Activated CD8-positive, alpha-beta T cell treated with anti-CD3 and anti-CD28 coated beads, Interleukin-2, amount 10 ng/mL, durations not matched to agents 7 days and 5 days (primary cell): Measurements from ENCODE around the gene NTN5. TPM values are rescaled to one million over a fixed set of nuclear protein-coding genes. Genes with fewer than 3 reads are reported as not detected.
A peak's percentile ranks its signal among the peaks of the same experiment; 100 is the strongest.
"Not testable (repeated sequence)": the region's sequence is repeated elsewhere in the genome, so short reads cannot be mapped to it uniquely, and the experiment has no call there.

ENCODE experiments used
- ATAC-seq: fragments of 150-1000 bp; cut with Tn5 transposase; one replicate; pipeline ENCODE4 v1.10.0; 2021; ENCODE audit warnings: moderate library complexity
- CTCF ChIA-PET: fragments of 350-600 bp; sonication (Branson Sonifier 250); formaldehyde crosslinking; loops from one replicate; lab custom pipeline; 2021; ENCODE audit warnings: antibody characterized with exemption; lab: Charles Lee
- POLR2A ChIA-PET: fragments of 350-600 bp; sonication (Branson Sonifier 250); formaldehyde crosslinking; loops from one replicate; lab custom pipeline; 2021; ENCODE audit warnings: antibody characterized with exemption; lab: Charles Lee
- DNase-seq: peaks from one replicate; pipeline ENCODE4 v3.0.0-alpha.2; 2020
- H3K27ac Mint-ChIP-seq: one replicate; pipeline ENCODE4 v1.8.0; 2021; ENCODE audit warnings: mild to moderate bottlenecking, mixed read lengths
- H3K27me3 Mint-ChIP-seq: one replicate; pipeline ENCODE4 v1.8.0; 2021; ENCODE audit warnings: low read depth, mixed read lengths
- H3K36me3 Mint-ChIP-seq: one replicate; pipeline ENCODE4 v1.8.0; 2021; ENCODE audit warnings: low read depth, mixed read lengths
- H3K4me1 Mint-ChIP-seq: one replicate; pipeline ENCODE4 v1.8.0; 2021; ENCODE audit warnings: low read depth, mixed read lengths
- H3K4me3 Mint-ChIP-seq: one replicate; pipeline ENCODE4 v1.8.0; 2021; ENCODE audit warnings: mild to moderate bottlenecking, mixed read lengths
- H3K9me3 Mint-ChIP-seq: one replicate; pipeline ENCODE4 v1.8.0; 2022; ENCODE audit warnings: mixed read lengths; ENCODE audit not compliant: insufficient read depth
- total RNA-seq, 2 experiments: library from RNA; stranded (reverse); gene quantifications; one replicate each; pipeline ENCODE4 v1.2.3, GENCODE V29; 2021

Gene NTN5
- total RNA-seq, 2 experiments from 2014 or later = 0.55 to 0.78 TPM

DNA sequence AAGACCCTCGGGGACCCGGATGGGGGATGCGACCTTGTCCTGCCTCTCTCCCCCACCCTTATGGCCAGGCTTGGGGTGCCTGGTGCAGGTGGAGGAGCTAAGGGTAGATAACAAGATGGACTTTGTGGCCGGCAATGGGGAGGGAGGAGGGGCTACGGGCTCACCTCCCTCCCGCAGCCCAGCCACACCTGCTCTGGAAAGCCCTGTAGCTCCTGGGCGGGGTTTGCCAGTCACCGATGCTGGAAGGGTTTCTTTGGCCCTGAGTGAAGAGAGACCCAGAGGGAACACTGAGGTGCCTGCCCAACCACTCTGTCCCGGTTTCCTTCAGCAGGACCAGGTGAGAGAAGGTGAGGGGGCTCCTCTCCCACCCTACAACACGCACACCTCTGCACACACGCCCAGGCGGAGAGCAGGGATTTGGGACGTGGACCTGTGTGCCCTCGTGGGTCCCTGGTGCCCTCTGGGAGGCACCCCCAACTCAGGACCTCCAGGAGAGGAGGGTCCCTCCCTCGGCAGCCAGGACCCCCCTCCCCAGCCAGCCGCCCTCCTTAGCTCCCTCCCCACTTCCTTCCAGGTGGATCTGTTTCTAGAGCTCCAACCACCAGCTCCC lies 23.0 kb upstream of the NTN5 start, which contains the start of gene FUT2:
TSS of gene FUT2 (plus strand) at position 229 of the 610 bp plus-strand sequence. CDS start 6,986 bp downstream, outside the sequence.
- H3K27me3 Mint-ChIP-seq = peaks cover 14% of the 10 kb centered on the region

DNA sequence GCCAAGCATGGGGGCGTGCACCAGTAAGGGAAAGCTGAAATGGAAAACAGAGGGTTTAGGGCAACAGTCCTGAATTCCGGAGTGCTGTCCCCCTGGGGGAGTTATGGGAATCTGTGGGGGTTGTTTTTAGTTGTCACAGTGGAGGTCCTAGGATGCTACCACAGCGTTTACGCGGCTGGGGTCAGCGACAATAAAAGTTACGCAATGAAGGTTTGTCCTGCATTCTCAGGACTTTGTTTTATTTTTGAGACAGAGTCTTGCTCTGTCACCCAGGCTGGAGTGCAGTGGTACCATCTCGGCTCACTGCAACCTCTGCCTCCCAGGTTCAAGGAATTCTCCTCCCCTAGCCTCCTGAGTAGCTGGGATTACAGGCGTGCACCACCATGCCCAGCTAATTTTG lies 20.8 kb upstream of the NTN5 start:
- POLR2A ChIA-PET, H3K36me3 Mint-ChIP-seq, H3K4me3 Mint-ChIP-seq, CTCF ChIA-PET, H3K9me3 Mint-ChIP-seq, H3K27ac Mint-ChIP-seq, ATAC-seq, H3K4me1 Mint-ChIP-seq, DNase-seq: not testable (repeated sequence)
- H3K27me3 Mint-ChIP-seq = peaks cover 14% of the 10 kb centered on the region

More for the DNA sequence above, 23.0 kb upstream of the NTN5 start, which contains the start of gene FUT2:
- Mint-ChIP-seq H3K9me3 (no peaks in the 10 kb centered on the region), H3K4me1 (peaks cover 5% of the 10 kb centered on the region), H3K27ac (no peak within 1 kb of the TSS), H3K36me3 (no peaks in the 10 kb centered on the region), H3K4me3 (no peak within 1 kb of the TSS)
- ATAC-seq (peak; percentile 19), DNase-seq (no peak)
- ChIA-PET POLR2A (no interaction called here), CTCF (interaction anchor here (1.2 kb wide), 1 partner anchor 20 kb away, joined by 5 read pairs; no protein-coding TSS in a partner anchor)

DNA sequence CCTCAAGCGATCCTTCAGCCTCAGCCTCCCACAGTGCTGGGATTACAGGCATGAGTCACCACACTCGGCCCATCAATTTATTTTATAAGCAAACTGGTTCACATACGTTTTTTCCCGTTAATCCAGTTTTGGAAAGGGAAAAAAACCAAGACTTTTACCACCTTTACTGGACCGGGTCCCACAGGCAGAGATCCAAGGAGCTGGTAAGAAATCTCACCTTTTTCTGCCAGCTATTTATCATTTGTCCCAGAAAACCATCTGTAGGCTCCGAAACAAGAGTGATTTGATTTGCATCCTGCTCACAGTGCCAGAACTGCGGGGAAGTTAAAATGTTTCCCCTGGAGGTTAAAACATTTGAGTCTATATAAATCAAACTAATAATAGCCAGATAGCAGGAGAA lies 16.6 kb upstream of the NTN5 start:
- Mint-ChIP-seq H3K9me3 (no peaks in the 10 kb centered on the region), H3K27me3 (no peaks in the 10 kb centered on the region), H3K36me3 (no peaks in the 10 kb centered on the region), H3K27ac (no peak overlapping the region), H3K4me3 (no peak overlapping the region), H3K4me1 (no peaks in the 10 kb centered on the region)
- CTCF ChIA-PET = no interaction called here
- DNase-seq (no peak), ATAC-seq (no peak)
- POLR2A ChIA-PET = interaction anchor here (0.6 kb wide), 1 partner anchor 439 kb away, joined by 3 read pairs; no protein-coding TSS in a partner anchor

DNA sequence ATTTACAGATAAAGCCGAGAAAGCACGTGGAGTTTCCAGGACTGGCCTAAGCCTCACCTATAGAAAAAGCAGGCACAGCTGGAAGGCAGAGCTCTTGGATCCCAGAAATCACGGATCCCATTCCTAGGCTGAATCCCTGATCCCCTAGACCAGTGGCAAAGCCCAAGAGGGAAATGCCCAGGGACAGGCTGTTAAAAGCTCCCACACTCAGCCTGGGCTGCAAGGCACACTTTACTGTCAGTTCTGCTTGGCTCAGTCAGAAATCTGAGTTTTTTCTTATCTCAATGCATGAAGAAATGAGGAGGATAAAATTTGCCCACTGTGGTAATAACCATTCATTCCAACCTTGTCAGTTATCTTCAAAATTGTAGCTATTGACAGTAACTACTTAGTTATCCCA lies 15.0 kb upstream of the NTN5 start:
- ATAC-seq = no peak
- no peak overlapping the region for H3K27ac Mint-ChIP-seq
- no peaks in the 10 kb centered on the region for H3K4me1 Mint-ChIP-seq
- H3K9me3 Mint-ChIP-seq = no peaks in the 10 kb centered on the region
- no peak overlapping the region for H3K4me3 Mint-ChIP-seq
- DNase-seq = no peak
- ChIA-PET POLR2A (no interaction called here), CTCF (interaction anchor here (1.3 to 1.6 kb wide), 2 partner anchors 42 to 100 kb away, joined by 4 to 5 read pairs; partner anchors contain the start of gene CA11)
- H3K36me3 Mint-ChIP-seq = no peaks in the 10 kb centered on the region
- no peaks in the 10 kb centered on the region for H3K27me3 Mint-ChIP-seq

DNA sequence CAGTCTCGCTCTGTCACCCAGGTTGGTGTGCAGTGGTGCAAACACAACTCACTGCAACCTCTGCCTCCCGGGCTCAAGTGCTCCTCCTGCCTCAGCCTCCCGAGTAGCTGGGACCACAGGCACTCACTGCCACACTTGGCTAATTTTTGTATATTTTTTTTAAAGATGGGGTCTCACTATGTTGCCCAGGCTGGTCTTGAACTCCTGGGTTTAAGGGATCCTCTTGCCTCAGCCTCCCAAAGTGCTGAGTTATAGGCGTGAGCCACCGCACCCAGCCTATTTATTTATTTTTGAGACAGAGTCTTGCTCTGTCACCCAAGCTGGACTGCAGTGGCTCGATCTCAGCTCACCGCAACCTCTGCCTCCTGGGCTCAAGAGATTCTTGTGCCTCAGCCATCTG lies 13.8 kb upstream of the NTN5 start:
- H3K4me1 Mint-ChIP-seq = not testable (repeated sequence)
- CTCF ChIA-PET = interaction anchor here (1.6 kb wide), 1 partner anchor 41 kb away, joined by 4 read pairs; the partner anchor contains the start of gene CA11

DNA sequence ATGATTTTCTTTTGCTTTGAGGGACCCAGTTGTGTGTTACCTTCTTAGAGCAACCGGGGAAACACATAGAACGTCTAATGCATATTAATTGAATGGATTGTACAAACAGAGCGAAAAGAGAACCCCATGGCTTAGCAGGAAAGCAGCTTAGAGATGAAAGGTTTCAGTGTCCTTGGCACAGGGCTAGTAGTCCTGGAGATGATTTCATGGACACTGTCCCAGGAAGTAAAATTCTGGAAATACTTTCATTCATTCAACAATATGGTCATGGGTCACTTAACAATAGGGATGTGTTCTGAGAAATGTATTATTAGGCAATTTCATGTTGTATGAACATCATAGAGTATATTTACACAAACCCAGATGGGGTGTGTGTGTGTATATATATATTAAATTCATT lies 13.3 kb upstream of the NTN5 start:
- Mint-ChIP-seq H3K36me3 (no peaks in the 10 kb centered on the region), H3K4me1 (peaks cover 1% of the 10 kb centered on the region), H3K27ac (no peak overlapping the region), H3K27me3 (no peaks in the 10 kb centered on the region), H3K4me3 (no peak overlapping the region), H3K9me3 (no peaks in the 10 kb centered on the region)
- ChIA-PET POLR2A (no interaction called here), CTCF (no interaction called here)
- ATAC-seq = no peak
- DNase-seq = no peak

More for the DNA sequence above, 13.8 kb upstream of the NTN5 start:
- H3K27me3 Mint-ChIP-seq, H3K9me3 Mint-ChIP-seq, H3K36me3 Mint-ChIP-seq, H3K4me3 Mint-ChIP-seq, DNase-seq, H3K27ac Mint-ChIP-seq, POLR2A ChIA-PET, ATAC-seq: not testable (repeated sequence)

DNA sequence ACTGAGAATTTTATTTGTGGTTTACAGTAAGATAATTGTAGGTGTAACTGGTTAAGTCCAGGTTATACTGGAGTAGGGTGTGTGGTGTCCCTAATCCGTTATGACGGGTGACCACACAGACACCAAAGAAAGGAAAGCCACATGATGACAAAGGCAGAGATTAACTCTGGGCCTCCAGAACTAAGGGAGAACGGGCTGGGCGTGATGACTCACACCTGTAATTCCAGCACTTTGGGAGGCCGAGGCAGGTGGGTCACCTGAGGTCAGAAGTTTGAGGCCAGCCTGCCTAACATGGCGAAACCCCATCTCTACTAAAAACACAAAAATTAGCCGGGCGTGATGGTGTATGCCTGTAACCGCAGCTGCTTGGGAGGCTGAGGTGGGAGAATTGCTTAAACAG lies 12.8 kb upstream of the NTN5 start:
- no peak overlapping the region for H3K27ac Mint-ChIP-seq
- POLR2A ChIA-PET = no interaction called here
- H3K4me3 Mint-ChIP-seq = no peak overlapping the region
- DNase-seq = no peak
- H3K9me3 Mint-ChIP-seq = no peaks in the 10 kb centered on the region
- H3K36me3 Mint-ChIP-seq = no peaks in the 10 kb centered on the region
- H3K4me1 Mint-ChIP-seq = peaks cover 2% of the 10 kb centered on the region
- CTCF ChIA-PET = no interaction called here
- no peak for ATAC-seq
- no peaks in the 10 kb centered on the region for H3K27me3 Mint-ChIP-seq

DNA sequence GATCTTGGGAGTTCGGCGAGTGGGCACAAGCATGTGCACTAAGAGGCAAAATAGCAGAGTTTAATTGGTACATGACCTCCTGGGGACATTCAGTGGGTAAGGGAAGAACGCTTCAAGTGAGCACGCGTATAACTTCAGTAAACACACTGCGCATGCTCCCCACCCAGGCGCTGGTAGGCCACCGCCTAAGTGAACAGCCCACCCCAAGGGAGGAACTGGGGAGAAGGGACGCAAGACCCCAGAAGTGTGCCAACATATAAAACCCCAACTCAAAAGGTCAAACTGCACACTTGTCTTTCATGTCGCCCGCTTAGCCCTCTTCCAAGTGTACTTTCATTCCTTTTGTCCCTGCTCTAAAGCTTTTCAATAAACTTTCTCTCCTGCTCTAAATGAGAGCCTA lies 10.5 kb upstream of the NTN5 start:
- ATAC-seq = no peak
- ChIA-PET POLR2A (no interaction called here), CTCF (interaction anchor here (1.9 kb wide), 1 partner anchor 8 kb away, joined by 8 read pairs; no protein-coding TSS in a partner anchor)
- Mint-ChIP-seq H3K9me3 (no peaks in the 10 kb centered on the region), H3K4me3 (no peak overlapping the region), H3K4me1 (peaks cover 2% of the 10 kb centered on the region), H3K27me3 (no peaks in the 10 kb centered on the region), H3K27ac (no peak overlapping the region), H3K36me3 (no peaks in the 10 kb centered on the region)
- DNase-seq = peak; percentile 24

DNA sequence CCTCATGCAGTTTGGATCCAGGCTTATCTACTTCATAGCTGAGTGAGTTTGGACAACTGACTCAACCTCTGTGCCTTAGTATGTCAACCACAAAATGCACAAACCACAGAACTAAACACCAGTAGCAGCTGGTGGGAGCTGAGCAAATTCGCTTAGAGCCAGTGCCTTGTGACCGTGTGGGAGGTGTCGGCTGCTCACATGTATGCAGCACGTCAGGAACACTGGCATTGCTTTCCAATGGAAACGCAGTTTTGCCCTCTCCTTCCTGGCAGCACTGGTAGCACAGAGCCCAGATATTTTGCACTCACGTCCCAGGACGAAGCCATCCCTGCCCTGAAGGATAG lies 8.3 kb upstream of the NTN5 start:
- Mint-ChIP-seq H3K4me1 (peaks cover 2% of the 10 kb centered on the region), H3K9me3 (no peaks in the 10 kb centered on the region), H3K36me3 (no peaks in the 10 kb centered on the region), H3K4me3 (no peak overlapping the region), H3K27ac (no peak overlapping the region), H3K27me3 (no peaks in the 10 kb centered on the region)
- POLR2A ChIA-PET = no interaction called here
- CTCF ChIA-PET = no interaction called here
- ATAC-seq = no peak
- DNase-seq = no peak

DNA sequence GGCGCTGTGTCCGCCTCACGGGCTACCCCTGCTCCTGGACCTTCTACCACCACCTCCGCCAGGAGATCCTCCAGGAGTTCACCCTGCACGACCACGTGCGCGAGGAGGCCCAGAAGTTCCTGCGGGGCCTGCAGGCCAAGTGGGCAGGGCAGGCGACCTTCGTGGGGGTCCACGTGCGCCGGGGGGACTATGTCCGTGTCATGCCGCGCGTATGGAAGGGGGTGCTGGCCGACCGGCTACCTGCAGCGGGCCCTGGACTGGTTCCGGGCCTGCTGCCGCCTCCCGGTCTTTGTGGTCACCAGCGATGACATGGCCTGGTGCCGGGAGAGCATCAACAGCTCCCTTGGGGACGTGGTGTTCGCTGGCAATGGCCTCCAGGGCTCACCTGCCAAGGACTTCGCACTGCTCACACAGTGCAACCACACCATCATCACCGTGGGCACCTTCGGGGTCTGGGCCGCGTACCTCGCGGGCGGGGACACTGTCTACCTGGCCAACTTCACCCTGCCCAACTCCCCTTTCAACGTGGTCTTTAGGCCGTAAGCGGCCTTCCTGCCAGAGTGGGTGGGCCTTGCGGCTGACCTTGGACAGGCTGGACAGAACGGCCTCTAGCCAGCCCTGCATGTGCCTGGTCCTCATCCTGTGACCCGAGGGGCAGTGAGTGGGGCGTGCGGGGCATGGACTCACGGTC lies 7.8 kb upstream of the NTN5 start:
- Mint-ChIP-seq H3K27me3 (no peaks in the 10 kb centered on the region), H3K9me3 (no peaks in the 10 kb centered on the region), H3K27ac (no peak overlapping the region), H3K36me3 (no peaks in the 10 kb centered on the region), H3K4me1 (peaks cover 2% of the 10 kb centered on the region), H3K4me3 (no peak overlapping the region)
- DNase-seq (no peak), ATAC-seq (no peak)
- CTCF ChIA-PET = no interaction called here
- POLR2A ChIA-PET = no interaction called here

DNA sequence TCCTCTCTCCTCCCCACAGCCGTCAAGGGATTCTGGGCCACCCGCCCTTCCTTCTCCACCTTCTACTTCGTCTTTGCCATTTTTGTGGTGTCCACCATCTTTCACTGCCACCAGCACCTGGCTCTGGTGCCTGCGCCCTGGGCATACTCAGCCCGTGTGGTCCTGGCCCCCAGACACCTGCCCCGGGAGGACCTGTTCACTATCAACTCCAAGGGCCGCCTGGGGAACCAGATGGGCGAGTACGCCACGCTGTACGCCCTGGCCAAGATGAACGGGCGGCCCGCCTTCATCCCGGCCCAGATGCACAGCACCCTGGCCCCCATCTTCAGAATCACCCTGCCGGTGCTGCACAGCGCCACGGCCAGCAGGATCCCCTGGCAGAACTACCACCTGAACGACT lies 7.2 kb upstream of the NTN5 start:
- H3K4me3 Mint-ChIP-seq, H3K27ac Mint-ChIP-seq, H3K9me3 Mint-ChIP-seq, H3K27me3 Mint-ChIP-seq, H3K4me1 Mint-ChIP-seq, CTCF ChIA-PET, H3K36me3 Mint-ChIP-seq, DNase-seq, POLR2A ChIA-PET, ATAC-seq: not testable (repeated sequence)

DNA sequence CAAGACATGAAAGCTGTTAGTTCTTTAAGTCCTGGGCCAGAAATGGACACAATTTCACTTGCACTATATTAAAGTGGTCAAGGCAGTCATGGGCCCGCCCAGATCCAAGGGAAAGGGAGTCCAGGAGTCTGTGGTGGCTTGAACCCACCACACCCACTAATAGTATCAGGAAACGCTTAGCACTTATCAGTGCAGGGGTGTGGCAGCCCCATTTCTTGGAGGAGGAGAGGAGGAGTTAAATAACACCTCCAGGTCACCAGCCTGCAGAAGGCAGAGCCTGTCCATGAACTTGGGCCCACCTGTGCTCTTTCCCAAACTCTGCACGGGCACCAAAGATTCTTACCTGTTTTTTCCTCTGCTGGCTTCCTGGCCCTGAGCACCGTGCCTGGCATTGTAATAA lies 5.4 kb upstream of the NTN5 start:
- H3K9me3 Mint-ChIP-seq = no peaks in the 10 kb centered on the region
- DNase-seq (no peak), ATAC-seq (no peak)
- ChIA-PET CTCF (interaction anchor here (1.3 kb wide), 1 partner anchor 12 kb away, joined by 3 read pairs; no protein-coding TSS in a partner anchor), POLR2A (no interaction called here)
- H3K27me3 Mint-ChIP-seq = no peaks in the 10 kb centered on the region
- no peaks in the 10 kb centered on the region for H3K36me3 Mint-ChIP-seq
- peaks cover 8% of the 10 kb centered on the region for H3K4me1 Mint-ChIP-seq
- no peak overlapping the region for H3K4me3 Mint-ChIP-seq
- no peak overlapping the region for H3K27ac Mint-ChIP-seq
